ENCODE measurements around the gene CEP295NL. TPM values are rescaled to one million over a fixed set of nuclear protein-coding genes. Genes with fewer than 3 reads are reported as not detected.

Gene CEP295NL
- total RNA-seq, 1 experiment from 2014 or later: 2.0 TPM

DNA sequence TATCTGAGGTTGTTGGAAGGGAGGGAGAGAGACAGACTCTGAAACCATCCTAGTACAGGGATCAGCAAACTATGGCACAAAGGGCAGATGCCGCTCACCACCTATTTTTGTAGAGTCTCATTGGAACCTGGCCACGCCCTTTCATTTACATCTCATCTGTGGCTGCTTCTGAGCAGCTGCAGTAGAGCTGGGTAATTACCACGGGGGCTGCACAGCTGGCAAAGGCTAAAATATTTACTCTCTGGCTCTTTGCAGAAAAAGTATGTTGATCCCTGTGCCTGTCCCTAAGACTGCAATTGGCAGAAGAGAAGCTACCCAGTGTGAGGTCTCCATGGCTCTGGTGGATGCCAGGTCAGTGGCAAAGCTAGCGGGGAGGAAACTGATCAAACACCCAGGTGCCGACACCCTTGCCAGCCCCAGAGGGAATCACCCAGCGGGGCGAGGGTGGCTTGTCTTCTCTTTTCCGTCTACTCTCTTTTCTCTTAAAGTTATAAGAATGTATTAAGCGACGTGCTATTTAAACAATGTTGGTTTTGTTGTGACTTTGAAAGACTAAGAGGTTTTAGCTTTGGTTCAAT is 14.0 kb downstream of the CEP295NL start:
- CTCF ChIA-PET: no interaction called here
- BruUV-seq (replicated peaks): no TSS peak
- Mint-ChIP-seq H3K27me3 (ENCODE audit: insufficient read depth, unreplicated experiment) (no peaks in the 10 kb centered on the region), H3K4me3 (ENCODE audit: unreplicated experiment) (no peak overlapping the region), H3K9me3 (ENCODE audit: unreplicated experiment) (no peaks in the 10 kb centered on the region), H3K27ac (ENCODE audit: unreplicated experiment) (no peak overlapping the region), H3K36me3 (ENCODE audit: insufficient read depth, unreplicated experiment) (peaks cover 48% of the 10 kb centered on the region), H3K4me1 (ENCODE audit: low read depth, unreplicated experiment) (peaks cover 16% of the 10 kb centered on the region)
- no peak for DNase-seq
- H3K27me3 ChIP-seq (replicated peaks; ENCODE audit: control insufficient read depth, insufficient read depth, low read length): no peaks in the 10 kb centered on the region
- POLR2A ChIA-PET: no interaction called here
- no peaks in the 10 kb centered on the region for H3K36me3 ChIP-seq (ENCODE audit: control insufficient read depth, insufficient read depth, low read length)
- no peaks in the 10 kb centered on the region for H3K9me3 ChIP-seq
- TF ChIP-seq, protein P1, sequence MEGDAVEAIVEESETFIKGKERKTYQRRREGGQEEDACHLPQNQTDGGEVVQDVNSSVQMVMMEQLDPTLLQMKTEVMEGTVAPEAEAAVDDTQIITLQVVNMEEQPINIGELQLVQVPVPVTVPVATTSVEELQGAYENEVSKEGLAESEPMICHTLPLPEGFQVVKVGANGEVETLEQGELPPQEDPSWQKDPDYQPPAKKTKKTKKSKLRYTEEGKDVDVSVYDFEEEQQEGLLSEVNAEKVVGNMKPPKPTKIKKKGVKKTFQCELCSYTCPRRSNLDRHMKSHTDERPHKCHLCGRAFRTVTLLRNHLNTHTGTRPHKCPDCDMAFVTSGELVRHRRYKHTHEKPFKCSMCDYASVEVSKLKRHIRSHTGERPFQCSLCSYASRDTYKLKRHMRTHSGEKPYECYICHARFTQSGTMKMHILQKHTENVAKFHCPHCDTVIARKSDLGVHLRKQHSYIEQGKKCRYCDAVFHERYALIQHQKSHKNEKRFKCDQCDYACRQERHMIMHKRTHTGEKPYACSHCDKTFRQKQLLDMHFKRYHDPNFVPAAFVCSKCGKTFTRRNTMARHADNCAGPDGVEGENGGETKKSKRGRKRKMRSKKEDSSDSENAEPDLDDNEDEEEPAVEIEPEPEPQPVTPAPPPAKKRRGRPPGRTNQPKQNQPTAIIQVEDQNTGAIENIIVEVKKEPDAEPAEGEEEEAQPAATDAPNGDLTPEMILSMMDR (IDR thresholded peaks at IDR 0.05; ENCODE audit: insufficient read depth in 1 of 2, low read depth in 1 of 2, low read length in 1 of 2, severe bottlenecking in 1 of 2, unreplicated experiment in 1 of 2): no peak
- no peak overlapping the region for H3K4me3 ChIP-seq (ENCODE audit: low read depth, low read length)
- H3K4me1 ChIP-seq: peaks cover 17% of the 10 kb centered on the region
- intact Hi-C loops (cut with micrococcal nuclease; ENCODE audit: unreplicated experiment): no loop called here

- Mint-ChIP-seq H3K36me3 (ENCODE audit: insufficient read depth, unreplicated experiment) (peaks cover 56% of the 10 kb centered on the region), H3K9me3 (ENCODE audit: unreplicated experiment) (no peaks in the 10 kb centered on the region), H3K4me1 (ENCODE audit: low read depth, unreplicated experiment) (peaks cover 19% of the 10 kb centered on the region), H3K27ac (ENCODE audit: unreplicated experiment) (peak overlapping the region; percentile 96), H3K4me3 (ENCODE audit: unreplicated experiment) (no peak overlapping the region), H3K27me3 (ENCODE audit: insufficient read depth, unreplicated experiment) (no peaks in the 10 kb centered on the region)
- ChIA-PET POLR2A (no interaction called here), CTCF (no interaction called here)
- peaks cover 38% of the 10 kb centered on the region for H3K4me1 ChIP-seq
- intact Hi-C loops (cut with micrococcal nuclease; ENCODE audit: unreplicated experiment): no loop called here
- no peak overlapping the region for H3K4me3 ChIP-seq (ENCODE audit: low read depth, low read length)
- no peaks in the 10 kb centered on the region for H3K9me3 ChIP-seq
- no peak for DNase-seq
- no peaks in the 10 kb centered on the region for H3K36me3 ChIP-seq (ENCODE audit: control insufficient read depth, insufficient read depth, low read length)
- H3K27me3 ChIP-seq (replicated peaks; ENCODE audit: control insufficient read depth, insufficient read depth, low read length): no peaks in the 10 kb centered on the region
- TF ChIP-seq, protein P1 (IDR thresholded peaks at IDR 0.05; ENCODE audit: insufficient read depth in 1 of 2, low read depth in 1 of 2, low read length in 1 of 2, severe bottlenecking in 1 of 2, unreplicated experiment in 1 of 2): no peak
- BruUV-seq (replicated peaks): no TSS peak
Measured at GRCh38 chr17:78886954-78887353, 16.0 kb downstream of the CEP295NL start.

- Mint-ChIP-seq H3K36me3 (ENCODE audit: insufficient read depth, unreplicated experiment) (peaks cover 49% of the 10 kb centered on the region), H3K4me1 (ENCODE audit: low read depth, unreplicated experiment) (peaks cover 19% of the 10 kb centered on the region), H3K9me3 (ENCODE audit: unreplicated experiment) (no peaks in the 10 kb centered on the region), H3K27me3 (ENCODE audit: insufficient read depth, unreplicated experiment) (no peaks in the 10 kb centered on the region), H3K4me3 (ENCODE audit: unreplicated experiment) (no peak overlapping the region), H3K27ac (ENCODE audit: unreplicated experiment) (peak overlapping the region; percentile 96)
- Histone ChIP-seq H3K4me3 (ENCODE audit: low read depth, low read length) (no peak overlapping the region), H3K9me3 (no peaks in the 10 kb centered on the region), H3K4me1 (peaks cover 40% of the 10 kb centered on the region), H3K36me3 (ENCODE audit: control insufficient read depth, insufficient read depth, low read length) (no peaks in the 10 kb centered on the region), H3K27me3 (replicated peaks; ENCODE audit: control insufficient read depth, insufficient read depth, low read length) (no peaks in the 10 kb centered on the region)
- BruUV-seq (replicated peaks): no TSS peak
- no peak for DNase-seq
- ChIA-PET POLR2A (no interaction called here), CTCF (no interaction called here)
- intact Hi-C loops (cut with micrococcal nuclease; ENCODE audit: unreplicated experiment): no loop called here
- TF ChIP-seq, protein P1 (IDR thresholded peaks at IDR 0.05; ENCODE audit: insufficient read depth in 1 of 2, low read depth in 1 of 2, low read length in 1 of 2, severe bottlenecking in 1 of 2, unreplicated experiment in 1 of 2): no peak
Measured at GRCh38 chr17:78885956-78886355, 17.0 kb downstream of the CEP295NL start.
